Keratinocyte (primary cell): Measurements from ENCODE around the gene FNDC3B. TPM values are rescaled to one million over a fixed set of nuclear protein-coding genes. Genes with fewer than 3 reads are reported as not detected.

Experiments used
- DNase-seq: peaks from one replicate; pipeline ENCODE4 v3.0.0-alpha.2; 2011; ENCODE audit warnings: low read depth, missing footprints, low spot score
- FAIRE-seq: peaks from 2 replicates; lab custom pipeline; 2011; peaks lifted over from hg19 to GRCh38; lab: Jason Lieb, UNC
- H2AFZ ChIP-seq: 2 replicates; pipeline ENCODE4 v1.6.0; 2012; ENCODE audit warnings: low read length, control low read depth, inconsistent platforms; ENCODE audit not compliant: control insufficient read depth
- H3K27ac ChIP-seq: 2 replicates; pipeline ENCODE4 v1.5.1; 2011; ENCODE audit warnings: low read length; ENCODE audit not compliant: control insufficient read depth, insufficient read depth
- H3K27me3 ChIP-seq: 3 replicates; pipeline ENCODE4 v1.6.0; 2011; ENCODE audit warnings: low read length; ENCODE audit not compliant: control insufficient read depth, insufficient read depth; ENCODE audit errors: extremely low read depth
- H3K36me3 ChIP-seq, 2 experiments: 2 replicates in 1 of 2; 3 replicates in 1 of 2; pipeline ENCODE4 v1.5.1; 2011; ENCODE audit warnings: low read length in 2 of 2, mild to moderate bottlenecking in 1 of 2; ENCODE audit not compliant: control insufficient read depth in 2 of 2, insufficient read depth in 2 of 2; ENCODE audit errors: extremely low read depth in 1 of 2
- H3K4me1 ChIP-seq: 3 replicates; pipeline ENCODE4 v1.5.1; 2011; ENCODE audit warnings: low read length; ENCODE audit not compliant: control insufficient read depth, insufficient read depth; ENCODE audit errors: extremely low read depth
- H3K4me2 ChIP-seq: 3 replicates; pipeline ENCODE4 v1.6.0; 2011; ENCODE audit warnings: low read depth, low read length; ENCODE audit not compliant: control insufficient read depth, insufficient read depth; ENCODE audit errors: extremely low read depth
- H3K4me3 ChIP-seq, 3 experiments: fragments of 200-600 bp in 1 of 3; sonication (generic) in 1 of 3; 2 replicates in 2 of 3; 3 replicates in 1 of 3; pipeline ENCODE4 v1.5.1; 2011 to 2016; ENCODE audit warnings: low read length in 3 of 3, mild to moderate bottlenecking in 3 of 3, control low read depth in 2 of 3, inconsistent platforms in 1 of 3, low read depth in 1 of 3, mixed read lengths in 1 of 3, mixed run types in 1 of 3, moderate library complexity in 1 of 3; ENCODE audit not compliant: control insufficient read depth in 2 of 3, insufficient read depth in 2 of 3; ENCODE audit errors: extremely low read depth in 1 of 3
- H3K79me2 ChIP-seq: 2 replicates; pipeline ENCODE4 v1.6.0; 2012; ENCODE audit warnings: low read length; ENCODE audit not compliant: control insufficient read depth, insufficient read depth
- H3K9ac ChIP-seq: 3 replicates; pipeline ENCODE4 v1.6.0; 2011; ENCODE audit warnings: low read length; ENCODE audit not compliant: control insufficient read depth, insufficient read depth; ENCODE audit errors: extremely low read depth
- H3K9me1 ChIP-seq: 3 replicates; pipeline ENCODE4 v1.6.0; 2011; ENCODE audit warnings: low read length; ENCODE audit not compliant: control insufficient read depth, insufficient read depth; ENCODE audit errors: extremely low read depth
- H3K9me3 ChIP-seq: 2 replicates; pipeline ENCODE4 v1.5.1; 2012; ENCODE audit warnings: low read depth, low read length; ENCODE audit not compliant: control insufficient read depth
- H4K20me1 ChIP-seq: 3 replicates; pipeline ENCODE4 v1.6.0; 2011; ENCODE audit warnings: low read length; ENCODE audit not compliant: control insufficient read depth, insufficient read depth; ENCODE audit errors: extremely low read depth
- CTCF ChIP-seq, 3 experiments: IDR thresholded peaks in 1 of 3; conservative IDR thresholded peaks in 1 of 3; optimal IDR thresholded peaks in 1 of 3; 2 replicates in 2 of 3; 3 replicates in 1 of 3; pipeline versions ENCODE3 to v1.5.1; 2011; ENCODE audit warnings: low read length in 3 of 3, mild to moderate bottlenecking in 3 of 3, moderate library complexity in 2 of 3, control low read depth in 1 of 3, inconsistent platforms in 1 of 3; ENCODE audit not compliant: insufficient read depth in 2 of 3; ENCODE audit errors: extremely low read depth in 1 of 3
- EZH2 ChIP-seq: IDR thresholded peaks from one replicate; pipeline ENCODE4 v1.6.1; 2012; ENCODE audit warnings: inconsistent platforms, mild to moderate bottlenecking, low read length, moderate library complexity
- dilution Hi-C: fragments of 300-500 bp; cut with MboI; formaldehyde crosslinking; loops from one replicate; pipeline ENCODE4 v1.7.0; 2020; ENCODE audit warnings: low sequenced_read_pairs; ENCODE audit not compliant: extremely low pct_ligation_motif_present
- polyA plus RNA-seq, 5 experiments: library from polyadenylated mRNA; depleted of rRNA in 3 of 5; stranded (reverse) in 3 of 5; stranded (forward) in 1 of 5; unstranded in 1 of 5; fragments of >200 nt; gene quantifications; 1 replicate in 1 of 5; 2 replicates in 3 of 5; 3 replicates in 1 of 5; pipeline versions ENCODE4 v1.2.1 to v1.2.3, GENCODE V29; 2011 to 2012; ENCODE audit warnings: missing spikeins in 2 of 5, low read depth in 1 of 5, low replicate concordance in 1 of 5

FNDC3B gene
- polyA plus RNA-seq, 1 donor (not counting 4 experiments of a cell fraction or from before 2014, with no cell fraction given) = 31.4 TPM

- H3K9ac ChIP-seq = no peak overlapping the region
- no peaks in the 10 kb centered on the region for H4K20me1 ChIP-seq
- H3K4me3 ChIP-seq = no peak overlapping the region
- no peak overlapping the region for H3K27ac ChIP-seq
- peaks cover 70% of the 10 kb centered on the region for H3K79me2 ChIP-seq
- no peak overlapping the region for H2AFZ ChIP-seq
- no peak for DNase-seq
- no peak overlapping the region for H3K4me2 ChIP-seq
- peaks cover 45% of the 10 kb centered on the region for H3K4me1 ChIP-seq
- no peak for FAIRE-seq
- no peaks in the 10 kb centered on the region for H3K27me3 ChIP-seq
- dilution Hi-C loops = no loop called here
- H3K9me1 ChIP-seq = no peaks in the 10 kb centered on the region
- no peak for TF ChIP-seq CTCF (optimal IDR thresholded peaks at IDR 0.05 in 1 of 3, IDR thresholded peaks at IDR 0.05 in 1 of 3, conservative IDR thresholded peaks at IDR 0.05 in 1 of 3; ENCODE audit: extremely low read depth in 1 of 3, insufficient read depth in 2 of 3, low read length in 3 of 3)
- no peaks in the 10 kb centered on the region for H3K36me3 ChIP-seq
- H3K9me3 ChIP-seq = no peaks in the 10 kb centered on the region
Measured at GRCh38 chr3:172150268-172150667, 110.9 kb downstream of the FNDC3B start.

- Histone ChIP-seq H3K27ac (peak overlapping the region; percentile 13), H3K79me2 (peaks cover 70% of the 10 kb centered on the region)
Measured at GRCh38 chr3:172150913-172151650, 111.7 kb downstream of the FNDC3B start.

More at GRCh38 chr3:172150913-172151650, 111.7 kb downstream of the FNDC3B start:
- Histone ChIP-seq H4K20me1 (no peaks in the 10 kb centered on the region), H3K4me1 (peaks cover 53% of the 10 kb centered on the region), H3K27me3 (no peaks in the 10 kb centered on the region), H2AFZ (no peak overlapping the region), H3K36me3 (no peaks in the 10 kb centered on the region), H3K4me3 (no peak overlapping the region), H3K9me1 (no peaks in the 10 kb centered on the region), H3K9me3 (no peaks in the 10 kb centered on the region), H3K4me2 (no peak overlapping the region), H3K9ac (no peak overlapping the region)
- FAIRE-seq = no peak
- TF ChIP-seq CTCF (optimal IDR thresholded peaks at IDR 0.05 in 1 of 3, IDR thresholded peaks at IDR 0.05 in 1 of 3, conservative IDR thresholded peaks at IDR 0.05 in 1 of 3; ENCODE audit: extremely low read depth in 1 of 3, insufficient read depth in 2 of 3, low read length in 3 of 3) (no peak), EZH2 (no peak)
- dilution Hi-C loops = no loop called here
- DNase-seq = no peak
